ENCODE data around the gene PRKCA. TPM values are rescaled to one million over a fixed set of nuclear protein-coding genes. Genes with fewer than 3 reads are reported as not detected.

PRKCA gene
- polyA plus RNA-seq, 1 donor = 24.4 TPM

DNA sequence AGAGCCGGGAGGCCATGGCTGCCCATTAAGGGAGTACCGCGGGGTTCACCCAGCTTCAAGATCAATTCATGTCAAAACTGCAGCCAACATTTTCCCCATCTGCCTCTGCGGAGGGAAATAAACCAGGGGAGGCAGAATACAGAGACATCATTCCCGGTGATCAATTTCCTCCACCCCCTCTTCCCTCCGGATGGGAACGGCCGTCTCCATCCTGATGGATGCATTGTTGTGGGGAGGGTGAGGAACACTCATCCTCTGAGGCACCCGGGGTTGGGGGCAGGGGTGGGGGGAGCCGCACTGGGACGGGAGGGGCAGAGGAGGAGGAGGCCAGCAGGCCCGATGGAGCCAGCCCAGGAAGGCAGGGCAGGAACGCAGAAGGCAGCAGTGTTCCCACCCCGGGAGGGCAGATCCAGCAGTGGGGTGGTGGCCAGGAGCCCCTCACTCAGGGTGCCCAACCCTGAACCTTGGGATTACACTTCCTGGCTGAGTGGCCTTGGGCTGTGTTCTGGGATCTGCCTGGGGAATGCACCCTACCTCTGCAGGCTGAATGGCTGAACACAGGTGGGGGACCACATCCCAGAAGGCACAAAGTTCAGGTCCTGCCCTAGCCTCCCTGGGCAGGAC lies 546.7 kb downstream of the PRKCA start:
- no peak for DNase-seq
- no peak overlapping the region for H3K27ac ChIP-seq (ENCODE audit: low read length)
- no peak overlapping the region for H3K4me3 ChIP-seq (ENCODE audit: low read length)
- no peaks in the 10 kb centered on the region for H3K4me1 ChIP-seq (ENCODE audit: control insufficient read depth, insufficient read depth, low read length)
- no CpG with 5 or more reads among the region's 14 CpGs for WGBS (ENCODE audit: insufficient coverage, low lambda C conversion rate)
- no peaks in the 10 kb centered on the region for H3K27me3 ChIP-seq (ENCODE audit: control insufficient read depth, insufficient read depth, low read length)
- H3K9me3 ChIP-seq (ENCODE audit: control insufficient read depth, low read depth, low read length) = no peaks in the 10 kb centered on the region
- no peaks in the 10 kb centered on the region for H3K36me3 ChIP-seq (ENCODE audit: control insufficient read depth, insufficient read depth, low read length)

DNA sequence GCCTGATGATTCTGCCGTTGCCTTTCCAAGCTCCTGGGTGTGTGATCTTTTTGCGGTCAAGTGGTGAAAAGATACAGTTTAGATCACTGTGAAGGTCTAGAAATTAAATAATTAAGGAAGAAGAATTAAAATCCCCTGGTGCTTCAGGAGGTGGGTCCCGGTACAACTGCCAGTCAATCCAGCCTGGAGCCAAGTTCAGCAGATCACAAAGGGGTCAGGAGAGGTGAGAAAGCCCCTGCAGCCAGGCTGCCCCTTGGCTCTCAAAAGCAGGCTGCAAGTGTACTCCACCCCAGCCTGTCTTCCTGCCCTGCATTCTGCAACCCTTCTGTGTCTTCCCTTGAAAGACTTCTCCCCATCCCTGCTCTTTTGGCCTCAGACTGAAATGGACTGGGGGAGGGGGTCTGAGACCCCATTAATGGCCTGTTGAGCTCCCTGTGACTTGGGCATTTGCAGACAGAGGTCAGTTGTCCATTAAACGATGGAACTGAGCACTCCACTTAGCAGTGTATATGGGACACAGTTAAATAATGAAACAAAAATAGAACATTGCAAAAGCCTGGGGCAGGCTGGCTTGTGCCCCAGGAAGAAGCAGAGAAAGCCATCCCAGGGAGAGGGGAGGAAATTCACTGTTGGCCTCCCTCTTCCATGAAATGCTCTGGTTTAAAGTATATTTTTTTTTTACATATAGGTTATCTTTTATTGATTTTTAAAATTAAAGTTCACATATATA lies 547.6 kb downstream of the PRKCA start:
- DNase-seq = no peak
- Histone ChIP-seq H3K9me3 (ENCODE audit: control insufficient read depth, low read depth, low read length) (peaks cover 3% of the 10 kb centered on the region), H3K4me1 (ENCODE audit: control insufficient read depth, insufficient read depth, low read length) (no peaks in the 10 kb centered on the region), H3K27ac (ENCODE audit: low read length) (no peak overlapping the region), H3K27me3 (ENCODE audit: control insufficient read depth, insufficient read depth, low read length) (no peaks in the 10 kb centered on the region), H3K4me3 (ENCODE audit: low read length) (no peak overlapping the region), H3K36me3 (ENCODE audit: control insufficient read depth, insufficient read depth, low read length) (no peaks in the 10 kb centered on the region)
- WGBS (ENCODE audit: insufficient coverage, low lambda C conversion rate) = no CpG with 5 or more reads among the region's 4 CpGs

DNA sequence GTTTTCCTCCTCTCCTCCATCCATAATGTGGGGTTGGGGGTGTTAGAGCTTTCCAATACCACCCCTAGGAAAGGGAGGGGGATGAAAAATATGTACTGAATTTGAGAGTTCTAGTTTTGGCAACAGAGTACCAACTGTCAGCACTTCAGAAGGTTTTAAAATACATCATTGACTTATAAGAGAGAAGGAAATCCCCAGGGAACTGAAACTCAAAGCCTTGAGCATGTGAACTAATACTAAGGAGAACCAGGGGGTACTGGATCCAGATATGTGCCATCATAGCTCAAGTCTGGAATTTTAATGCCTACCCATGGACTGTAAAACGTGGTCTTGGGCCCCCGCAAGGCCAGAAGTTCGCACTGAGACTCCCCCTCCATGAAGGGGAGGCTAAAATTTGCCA lies 548.3 kb downstream of the PRKCA start:
- no CpG with 5 or more reads among the region's 3 CpGs for WGBS (ENCODE audit: insufficient coverage, low lambda C conversion rate)
- Histone ChIP-seq H3K36me3 (ENCODE audit: control insufficient read depth, insufficient read depth, low read length) (no peaks in the 10 kb centered on the region), H3K27me3 (ENCODE audit: control insufficient read depth, insufficient read depth, low read length) (no peaks in the 10 kb centered on the region), H3K27ac (ENCODE audit: low read length) (no peak overlapping the region), H3K9me3 (ENCODE audit: control insufficient read depth, low read depth, low read length) (peaks cover 3% of the 10 kb centered on the region), H3K4me1 (ENCODE audit: control insufficient read depth, insufficient read depth, low read length) (no peaks in the 10 kb centered on the region), H3K4me3 (ENCODE audit: low read length) (no peak overlapping the region)
- DNase-seq = no peak

DNA sequence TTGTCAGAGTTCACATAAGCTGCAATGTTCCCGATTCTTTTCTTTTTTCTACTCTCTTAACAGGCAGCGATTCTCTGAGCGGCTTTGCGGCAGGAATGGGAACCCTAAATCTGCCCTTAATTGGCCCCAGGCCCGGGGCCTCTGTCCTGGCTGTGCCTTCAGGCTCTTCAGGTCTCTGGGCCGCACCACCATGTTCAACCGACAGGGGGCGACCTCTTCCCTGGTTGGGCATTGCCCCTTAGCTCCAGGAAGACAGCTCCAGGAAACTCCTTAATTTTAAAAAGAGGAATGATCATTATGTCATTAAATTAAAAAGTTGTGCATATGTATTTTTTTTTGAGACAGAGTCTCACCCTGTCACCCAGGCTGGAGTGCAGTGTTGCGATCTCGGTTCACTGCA lies 552.8 kb downstream of the PRKCA start:
- Histone ChIP-seq H3K27ac (ENCODE audit: low read length) (no peak overlapping the region), H3K36me3 (ENCODE audit: control insufficient read depth, insufficient read depth, low read length) (no peaks in the 10 kb centered on the region), H3K9me3 (ENCODE audit: control insufficient read depth, low read depth, low read length) (peaks cover 3% of the 10 kb centered on the region), H3K4me3 (ENCODE audit: low read length) (no peak overlapping the region), H3K4me1 (ENCODE audit: control insufficient read depth, insufficient read depth, low read length) (no peaks in the 10 kb centered on the region), H3K27me3 (ENCODE audit: control insufficient read depth, insufficient read depth, low read length) (no peaks in the 10 kb centered on the region)
- WGBS (ENCODE audit: insufficient coverage, low lambda C conversion rate) = no CpG with 5 or more reads among the region's 10 CpGs
- DNase-seq = no peak

DNA sequence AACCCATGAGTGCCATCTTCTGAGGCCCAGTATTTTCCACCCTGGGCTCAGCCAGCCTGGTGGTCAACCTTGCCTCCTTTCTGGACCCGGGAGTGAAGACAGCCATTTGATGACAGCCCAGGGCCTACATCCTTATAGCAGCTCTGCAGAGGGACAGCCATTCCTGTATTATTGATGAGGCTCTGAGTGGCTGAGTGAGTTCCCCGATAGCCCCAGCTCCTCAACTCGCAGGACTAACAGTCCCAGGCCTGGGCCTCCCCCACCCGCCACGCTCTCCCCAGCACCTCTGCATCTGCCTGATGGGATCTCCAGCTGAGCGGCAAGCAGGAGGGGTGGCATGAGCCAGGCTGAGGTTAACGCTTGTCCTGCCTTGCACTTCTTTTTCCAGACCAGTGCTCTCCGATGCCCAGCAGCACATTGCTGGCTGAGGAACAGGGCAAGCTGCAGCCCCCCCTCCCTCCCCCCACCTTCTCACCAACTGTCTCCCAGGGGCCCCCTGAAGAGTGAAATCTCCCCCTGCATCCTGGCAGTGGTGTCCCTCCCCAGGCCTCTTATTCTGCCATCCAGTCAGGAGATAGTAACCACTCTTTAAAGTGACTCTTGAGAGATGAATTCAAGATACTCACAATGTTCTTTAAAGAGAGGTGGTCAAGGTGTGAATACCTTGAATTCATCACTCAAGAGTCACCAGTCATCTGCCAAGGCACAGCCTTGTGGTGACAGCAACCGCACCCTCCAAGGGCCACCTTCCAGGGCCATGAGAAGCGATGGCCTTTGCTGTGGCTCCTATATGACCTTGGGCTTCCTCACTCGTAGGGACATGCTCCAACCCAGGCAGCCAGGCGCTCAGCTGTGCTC lies 556.0 kb downstream of the PRKCA start:
- WGBS (ENCODE audit: insufficient coverage, low lambda C conversion rate) = no CpG with 5 or more reads among the region's 12 CpGs
- Histone ChIP-seq H3K27me3 (ENCODE audit: control insufficient read depth, insufficient read depth, low read length) (no peaks in the 10 kb centered on the region), H3K27ac (ENCODE audit: low read length) (no peak overlapping the region), H3K9me3 (ENCODE audit: control insufficient read depth, low read depth, low read length) (peaks cover 3% of the 10 kb centered on the region), H3K4me3 (ENCODE audit: low read length) (no peak overlapping the region), H3K36me3 (ENCODE audit: control insufficient read depth, insufficient read depth, low read length) (no peaks in the 10 kb centered on the region), H3K4me1 (ENCODE audit: control insufficient read depth, insufficient read depth, low read length) (no peaks in the 10 kb centered on the region)
- no peak for DNase-seq

DNA sequence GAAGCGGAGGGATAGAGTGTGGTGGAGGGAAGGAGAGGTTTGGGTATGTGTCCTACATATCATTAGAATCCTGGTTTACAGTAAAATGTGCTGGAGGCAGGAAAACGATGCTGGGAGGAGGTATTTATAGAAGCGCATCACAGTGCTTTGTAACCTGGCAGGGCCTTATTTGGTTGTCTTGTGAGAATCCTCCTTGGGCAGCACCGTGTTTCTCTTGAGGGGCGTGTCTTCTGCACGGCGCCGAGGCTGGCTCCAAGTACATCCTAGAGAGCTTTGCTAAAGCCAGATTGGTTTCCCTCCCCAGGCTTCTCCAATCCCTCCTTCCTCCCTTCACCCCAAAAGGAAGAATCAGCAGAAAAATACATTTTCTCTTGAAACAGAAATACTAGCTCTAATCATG lies 556.9 kb downstream of the PRKCA start:
- Histone ChIP-seq H3K4me1 (ENCODE audit: control insufficient read depth, insufficient read depth, low read length) (no peaks in the 10 kb centered on the region), H3K27ac (ENCODE audit: low read length) (no peak overlapping the region), H3K4me3 (ENCODE audit: low read length) (no peak overlapping the region), H3K9me3 (ENCODE audit: control insufficient read depth, low read depth, low read length) (peaks cover 3% of the 10 kb centered on the region), H3K27me3 (ENCODE audit: control insufficient read depth, insufficient read depth, low read length) (no peaks in the 10 kb centered on the region), H3K36me3 (ENCODE audit: control insufficient read depth, insufficient read depth, low read length) (no peaks in the 10 kb centered on the region)
- WGBS (ENCODE audit: insufficient coverage, low lambda C conversion rate) = 90% methylated on average over 2 of the region's 8 CpGs
- DNase-seq = no peak

DNA sequence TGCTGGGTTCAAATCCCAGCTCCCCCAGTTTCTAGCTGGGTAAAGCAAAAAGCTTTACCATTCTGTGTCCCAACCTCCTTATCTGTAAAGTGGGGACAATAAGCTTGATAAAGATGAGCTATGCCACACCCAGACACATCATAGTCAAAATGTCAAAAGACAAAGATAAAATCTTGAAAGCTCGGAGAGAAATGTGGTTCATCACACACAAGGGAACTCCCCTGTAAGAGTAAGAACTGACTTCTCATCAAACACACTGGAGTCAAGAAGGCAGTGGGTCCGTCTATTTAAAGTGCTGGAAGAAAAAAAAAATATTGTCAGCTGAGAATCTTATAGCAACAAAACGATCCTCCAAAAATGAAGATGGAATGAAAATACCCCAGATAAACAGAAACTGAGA lies 557.8 kb downstream of the PRKCA start:
- H3K27me3 ChIP-seq (ENCODE audit: control insufficient read depth, insufficient read depth, low read length) = no peaks in the 10 kb centered on the region
- no peaks in the 10 kb centered on the region for H3K36me3 ChIP-seq (ENCODE audit: control insufficient read depth, insufficient read depth, low read length)
- no peak overlapping the region for H3K27ac ChIP-seq (ENCODE audit: low read length)
- H3K9me3 ChIP-seq (ENCODE audit: control insufficient read depth, low read depth, low read length) = no peaks in the 10 kb centered on the region
- no peak overlapping the region for H3K4me3 ChIP-seq (ENCODE audit: low read length)
- no peak for DNase-seq
- no peaks in the 10 kb centered on the region for H3K4me1 ChIP-seq (ENCODE audit: control insufficient read depth, insufficient read depth, low read length)
- WGBS (ENCODE audit: insufficient coverage, low lambda C conversion rate) = 95% methylated on average over 2 of the region's 3 CpGs

Other genes with a start within 250 kb of the PRKCA start
- gene CEP112, start 110.5 kb upstream of the PRKCA start, polyA plus RNA-seq = 4.4 TPM
- gene APOH, start 73.2 kb upstream of the PRKCA start, polyA plus RNA-seq = 4.4 TPM

Measured in large intestine (tissue), 3 donors.